Renal cortex interstitium (tissue), 11 donors: ENCODE results near the gene CD276. TPM values are rescaled to one million over a fixed set of nuclear protein-coding genes. Genes with fewer than 3 reads are reported as not detected.

Experiments
- DNase-seq, 11 donors: peaks; one replicate each; pipeline ENCODE4 v3.0.0-alpha.2; 2013; ENCODE audit warnings: low read depth in 9 of 11, low spot score in 4 of 11; ENCODE audit errors: extremely low read depth in 1 of 11
- polyA plus RNA-seq, 3 donors: library from polyadenylated mRNA; unstranded; fragments of 120-200 nt; gene quantifications; one replicate each; pipeline ENCODE4 v1.2.1, GENCODE V29; 2013; ENCODE audit not compliant: insufficient read length in 3 of 3

Gene CD276
- polyA plus RNA-seq, 3 donors: 149 to 194 (median 164) TPM

DNA sequence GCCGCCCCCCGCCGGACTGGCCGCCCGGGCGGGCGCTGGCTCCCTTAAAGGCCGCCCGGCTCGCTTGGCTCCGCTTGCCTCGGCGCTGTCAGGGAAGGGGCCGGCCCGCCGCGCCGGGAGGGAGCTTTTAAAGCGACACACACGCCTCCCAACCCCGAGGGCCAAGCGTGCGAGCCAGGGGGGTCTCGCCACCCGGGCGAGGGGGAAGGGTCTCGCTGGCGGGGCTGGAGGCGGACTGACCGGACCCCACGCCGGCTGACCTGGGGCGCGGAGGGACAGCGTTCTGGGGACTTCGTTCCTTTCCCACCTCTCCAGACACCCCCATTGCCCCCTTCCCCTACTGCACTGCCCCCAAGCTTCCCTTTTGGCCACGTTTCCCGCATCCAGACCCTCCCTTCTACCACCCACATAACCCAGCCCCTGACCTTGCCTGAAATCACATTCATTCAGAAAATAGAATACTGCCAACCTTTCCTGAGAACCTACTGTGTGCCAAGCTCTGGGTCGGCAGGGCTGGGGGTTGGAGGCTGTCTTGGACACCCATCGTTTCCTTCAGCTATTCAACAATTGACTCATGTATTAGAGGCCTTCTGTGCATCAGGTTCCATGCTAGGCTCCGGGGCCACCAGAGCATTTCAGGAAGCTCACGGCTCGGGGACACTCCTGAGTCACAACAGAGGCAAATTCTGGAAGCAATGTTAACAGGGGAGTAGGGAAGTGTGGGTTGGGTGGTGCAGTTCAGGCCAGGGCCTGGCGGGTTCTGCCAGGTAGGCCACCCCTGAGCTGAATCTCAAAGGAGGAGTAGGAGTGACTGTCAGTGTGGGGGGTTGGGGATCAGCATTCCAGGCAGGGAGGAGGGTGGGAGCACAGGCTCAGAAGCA is 69.3 kb downstream of the CD276 start, which contains the start of gene INSYN1:
TSS of gene INSYN1 (minus strand) at position 102 of the 881 bp plus-strand sequence. CDS start 2,221 bp downstream, outside the sequence.
- DNase-seq: peak in 4 of 11 donors; percentile 30 to 52 (median 40)

DNA sequence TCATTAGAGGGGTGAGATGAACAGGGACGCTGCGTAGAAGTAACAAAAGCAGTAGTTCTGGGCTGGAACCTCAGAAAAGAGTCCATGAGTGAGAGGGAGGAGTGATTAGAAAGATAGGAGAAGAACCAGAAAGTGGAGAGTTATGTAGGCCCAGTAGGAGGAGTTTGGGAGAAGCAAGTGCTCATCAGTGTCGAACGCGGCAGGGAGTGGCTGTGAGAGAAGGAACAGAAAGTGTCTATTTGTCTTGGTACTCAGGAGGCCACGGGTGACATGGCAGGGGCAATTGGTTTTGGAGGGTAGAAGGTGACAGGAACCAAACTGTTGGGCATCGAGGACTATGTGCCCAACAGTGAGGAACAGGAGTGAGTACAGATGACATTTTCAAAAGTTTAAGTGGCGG is 70.3 kb downstream of the CD276 start:
- no peak for DNase-seq

DNA sequence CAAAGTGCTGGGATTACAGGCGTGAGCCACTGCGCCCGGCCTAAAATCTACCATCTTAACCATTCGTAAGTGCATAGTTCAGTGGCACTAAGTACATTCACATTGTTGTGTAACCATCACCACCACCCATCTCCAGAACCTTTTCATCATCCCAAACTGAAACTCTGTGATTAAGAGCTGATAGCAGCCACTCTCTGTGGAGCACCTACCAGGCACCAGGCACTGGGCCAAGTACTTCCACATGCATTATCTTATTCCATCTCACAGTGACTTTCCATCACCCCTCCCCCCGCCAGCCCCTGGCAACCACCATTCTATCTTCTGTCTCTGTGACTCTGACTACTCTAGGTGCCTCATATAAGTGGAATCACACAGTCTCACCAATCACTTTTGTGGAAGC is 71.3 kb downstream of the CD276 start:
- no peak for DNase-seq

DNA sequence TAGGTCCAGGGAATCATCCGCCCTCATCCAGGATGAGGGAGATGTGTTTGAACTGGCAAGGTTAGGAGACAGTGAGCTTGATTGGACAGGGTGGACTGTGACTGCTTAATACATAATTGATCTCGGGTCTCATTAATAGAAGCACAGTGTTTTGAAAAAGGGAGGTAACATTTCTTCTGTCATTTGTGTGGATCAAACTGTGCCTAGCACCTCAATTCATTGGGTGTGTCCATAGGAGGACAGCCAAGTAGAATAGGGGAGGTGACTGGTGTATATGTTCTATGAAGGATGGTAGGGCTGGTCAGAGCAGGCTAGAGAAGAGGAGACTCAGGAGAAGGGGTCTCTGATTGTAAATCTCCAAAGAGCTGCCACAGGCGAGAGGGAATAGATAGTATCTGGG is 71.8 kb downstream of the CD276 start:
- DNase-seq: no peak

DNA sequence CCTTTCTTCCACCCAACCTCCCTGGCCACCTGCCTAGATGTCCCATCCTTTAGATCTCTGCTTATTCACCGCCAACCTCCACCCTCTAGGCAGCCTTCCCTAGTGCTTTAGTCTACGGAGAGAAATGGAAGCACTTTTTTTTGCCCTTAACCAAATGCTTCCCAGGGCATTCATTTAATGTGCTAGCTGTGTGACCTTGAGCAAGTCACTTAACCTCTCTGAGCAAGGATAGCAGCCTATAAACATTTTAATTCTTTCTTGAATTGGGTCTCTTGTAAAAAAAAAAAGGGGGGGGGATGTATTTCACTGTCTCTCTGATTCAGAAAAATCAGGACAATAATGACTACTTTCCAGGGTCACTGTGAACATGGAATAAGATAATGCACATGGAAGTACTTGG is 72.2 kb downstream of the CD276 start:
- DNase-seq: no peak

DNA sequence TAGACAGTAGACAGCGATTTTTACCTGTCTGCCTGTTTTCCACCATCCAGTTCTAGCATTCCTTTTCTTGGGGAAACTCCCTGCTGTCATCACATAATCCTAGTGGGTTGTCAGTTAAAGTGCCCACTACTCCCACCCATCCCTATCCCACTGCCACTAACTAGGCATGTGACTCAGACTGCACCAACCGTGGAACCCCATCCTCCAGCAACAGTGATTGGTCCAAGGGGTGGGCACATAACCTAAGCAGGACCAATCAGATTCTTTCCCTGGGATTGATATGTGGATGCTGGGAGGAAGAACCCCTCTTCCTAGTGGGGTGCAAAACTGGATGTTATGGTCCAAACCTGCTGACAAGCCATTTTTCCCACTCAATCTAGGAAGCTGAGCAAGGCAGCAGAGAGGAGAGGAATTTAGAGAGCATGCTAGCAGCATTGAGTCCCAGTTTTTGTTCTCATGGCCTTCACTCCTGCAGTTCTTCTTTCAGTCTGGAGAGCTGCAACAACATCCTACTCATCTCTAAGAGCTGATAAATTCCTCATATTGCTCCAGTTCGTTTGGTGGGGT is 72.8 kb downstream of the CD276 start:
- no peak for DNase-seq

DNA sequence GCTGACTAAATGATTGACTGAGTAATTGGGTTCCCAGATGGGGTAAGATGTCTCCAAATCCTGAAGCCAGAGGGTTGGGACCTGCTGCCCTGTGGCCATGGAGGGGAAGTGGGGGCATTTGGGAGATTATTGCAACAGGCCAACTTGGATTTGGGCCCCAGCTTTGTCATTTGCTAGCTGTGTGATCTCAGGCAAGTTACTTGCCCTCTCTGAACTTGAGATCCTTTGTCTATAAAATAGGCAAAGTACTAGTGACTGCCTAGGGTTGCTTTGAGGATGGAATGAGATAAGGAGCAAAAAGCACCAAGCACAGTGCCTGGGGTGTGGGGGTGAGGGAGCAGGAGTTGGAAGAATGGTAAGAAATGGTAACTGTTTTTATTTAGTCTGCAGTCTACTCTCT is 73.4 kb downstream of the CD276 start:
- no peak for DNase-seq

DNA sequence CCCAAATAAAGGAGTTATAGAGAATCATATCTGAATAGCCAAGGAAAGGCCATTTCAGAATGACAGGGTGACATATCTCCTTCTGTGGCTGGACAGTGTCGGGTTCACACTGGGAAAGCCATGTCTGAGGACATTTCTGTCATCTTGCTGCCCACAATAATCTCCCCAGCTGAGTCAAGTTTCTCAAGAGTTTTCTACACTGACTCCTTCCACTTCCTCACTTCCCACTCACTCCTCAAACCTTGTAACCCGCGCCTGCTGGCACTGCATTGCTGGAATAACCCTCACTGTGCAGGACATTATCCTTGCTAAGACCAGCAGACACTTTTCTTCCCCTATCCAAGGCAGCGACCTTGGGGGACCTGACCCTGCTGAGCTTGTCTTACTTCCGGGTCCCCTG is 74.3 kb downstream of the CD276 start:
- no peak for DNase-seq

DNA sequence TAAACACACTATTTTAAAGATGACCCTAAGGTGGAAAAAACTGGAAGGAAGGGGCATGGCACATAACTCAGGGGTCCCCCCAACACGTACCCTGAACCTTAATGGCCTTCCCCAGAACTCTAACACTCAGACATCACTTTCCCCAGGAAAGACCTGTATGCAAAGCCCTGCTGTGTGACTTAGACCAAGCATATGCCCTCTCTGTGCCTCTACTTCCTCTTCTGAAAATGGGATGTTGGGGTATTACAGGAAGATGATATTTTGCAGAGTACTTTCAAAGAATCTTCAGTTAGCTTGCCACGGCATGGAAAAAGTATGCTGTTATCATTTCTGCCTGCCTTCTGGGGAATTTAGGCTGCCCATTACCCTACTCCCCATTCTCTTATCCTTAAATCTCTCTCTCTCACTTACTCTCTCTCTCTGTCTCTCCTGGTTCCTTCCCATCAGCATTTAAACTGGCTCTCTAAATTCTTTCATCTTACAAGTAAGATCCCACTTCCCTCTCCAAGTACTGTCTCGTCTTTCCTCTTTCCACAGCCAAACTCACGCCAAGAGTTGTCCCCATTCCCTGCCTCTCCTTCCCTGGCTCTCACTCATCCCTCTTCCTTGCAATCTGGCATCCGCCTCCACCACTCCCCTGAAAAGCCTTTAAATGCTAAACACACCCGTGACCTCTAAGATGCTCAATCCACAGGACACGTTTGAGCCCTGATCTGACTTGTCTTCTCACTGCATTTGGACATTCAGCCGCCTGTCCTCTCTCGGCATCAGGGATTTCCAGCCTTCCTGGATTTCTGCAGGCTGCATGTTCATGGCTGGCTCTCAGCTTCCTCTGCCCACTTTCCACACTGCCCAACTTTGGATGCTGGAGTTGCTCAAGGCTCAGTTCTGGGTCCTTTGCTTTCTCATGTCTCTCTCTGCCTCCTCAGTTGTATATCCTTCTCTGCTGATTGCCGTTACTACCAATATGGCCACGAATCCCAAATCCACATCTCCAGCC is 76.4 kb downstream of the CD276 start:
- DNase-seq: no peak

DNA sequence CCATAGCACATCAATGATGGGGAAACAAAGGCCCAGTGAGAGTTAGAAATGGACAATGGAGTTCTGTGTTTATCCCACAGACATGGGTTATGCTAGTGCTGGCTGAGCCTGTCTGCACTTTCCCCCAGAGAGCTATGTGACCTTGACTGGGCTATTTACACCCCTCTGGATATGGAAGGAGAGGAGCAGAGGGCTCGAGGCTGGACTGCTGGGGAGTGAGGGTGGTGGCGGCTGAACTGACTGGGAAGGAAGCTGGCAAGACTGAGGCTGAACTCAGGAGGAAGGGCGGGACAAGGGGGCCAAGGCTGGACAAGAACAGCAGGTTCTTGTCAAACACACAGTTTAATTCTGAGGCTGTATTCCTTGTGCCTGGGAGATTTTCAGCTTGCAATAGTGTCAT is 79.7 kb downstream of the CD276 start:
- peak in 5 of 11 donors; percentile 11 to 38 (median 22) for DNase-seq

Other genes starting within 250 kb of the CD276 start
- under 1 TPM in 1 of 3 donors, not detected in 2; 0.30 TPM for gene REC114, start 241.2 kb upstream of the CD276 start, polyA plus RNA-seq
- 100 to 1,000 TPM; 179 to 182 (median 182) TPM for gene NPTN, start 51.0 kb upstream of the CD276 start, polyA plus RNA-seq
- gene INSYN1, start 69.0 kb downstream of the CD276 start, polyA plus RNA-seq: 10 to 100 TPM; 11.1 to 26.2 (median 22.8) TPM
- gene TBC1D21, start 189.2 kb downstream of the CD276 start, polyA plus RNA-seq: not detected
- 10 to 100 TPM; 64.1 to 84.0 (median 77.1) TPM for gene LOXL1, start 242.1 kb downstream of the CD276 start, polyA plus RNA-seq